Measurements from ENCODE around the gene FOXA3.

Gene FOXA3

DNA sequence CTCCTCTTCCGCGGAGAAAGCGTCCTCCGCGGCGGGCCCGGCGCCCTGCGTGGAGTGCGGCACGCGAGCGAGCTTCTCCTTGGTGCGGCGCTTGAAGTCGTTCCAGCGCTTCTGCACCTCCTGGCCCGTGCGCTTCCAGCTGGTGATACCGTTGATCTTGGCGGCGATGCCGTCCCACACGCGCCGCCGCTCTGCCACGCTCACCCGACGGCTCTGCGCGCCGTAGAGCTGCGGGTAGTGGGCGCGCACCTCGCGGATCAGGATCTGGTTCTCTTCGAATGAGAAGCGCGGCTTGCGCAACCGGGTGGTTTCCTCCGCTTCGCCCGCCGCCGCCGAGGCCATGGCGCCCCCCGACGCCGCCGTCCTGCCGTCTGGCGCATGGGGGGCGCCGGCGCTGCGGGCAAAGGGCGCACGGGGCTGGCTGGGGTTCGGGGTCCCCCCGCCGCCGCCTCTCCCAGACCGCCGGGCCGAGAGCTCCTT, 37.3 kb downstream of the FOXA3 start:
- Histone ChIP-seq H3K9ac (ENCODE audit: low read length) (no peak overlapping the region), H3K27ac (ENCODE audit: low read length) (no peak overlapping the region), H3K9me3 (ENCODE audit: control insufficient read depth, low read depth, low read length) (no peaks in the 10 kb centered on the region), H3K4me3 (ENCODE audit: low read length) (peak overlapping the region; percentile 77), H3K27me3 (ENCODE audit: control insufficient read depth, insufficient read depth, low read length) (peaks cover 23% of the 10 kb centered on the region), H3K4me1 (ENCODE audit: control insufficient read depth, low read depth, low read length) (no peaks in the 10 kb centered on the region), H3K36me3 (ENCODE audit: control insufficient read depth, low read depth, low read length) (peaks cover 4% of the 10 kb centered on the region)

DNA sequence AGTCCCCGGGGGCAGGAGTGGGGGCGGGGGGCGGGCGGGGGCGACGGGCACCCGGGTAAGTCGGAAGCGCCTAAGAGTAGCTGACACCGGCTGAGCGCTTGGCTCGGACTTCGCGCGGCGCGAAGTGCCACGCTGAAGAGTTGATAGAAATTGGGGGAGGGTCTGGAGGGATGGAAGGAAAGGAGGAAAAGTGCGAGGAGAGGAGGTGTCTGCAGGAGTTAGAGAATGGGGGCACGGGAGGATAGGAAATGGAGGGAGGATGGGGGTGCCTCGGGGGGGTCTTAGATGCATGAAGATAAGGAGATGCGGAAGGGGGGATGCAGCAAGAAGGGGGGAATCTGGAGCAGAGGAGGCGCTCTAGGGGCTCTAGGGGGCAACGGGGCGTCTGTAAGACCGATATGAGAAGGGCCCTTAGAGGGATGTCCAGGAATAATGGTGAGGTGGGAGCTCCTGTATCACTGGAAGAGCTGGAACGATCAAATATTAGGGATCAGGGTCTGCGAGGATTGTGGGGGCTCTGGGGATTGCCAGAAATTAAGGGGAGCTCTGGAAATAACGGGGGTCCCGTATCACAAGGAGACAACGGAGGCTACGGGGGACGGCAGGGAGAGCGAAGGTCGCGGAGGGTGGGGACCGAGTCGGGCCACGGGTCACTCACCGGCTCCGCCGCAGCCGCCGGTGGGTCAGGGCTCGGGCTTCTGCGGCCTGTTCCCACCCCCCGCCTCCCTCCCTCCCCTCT, 38.0 kb downstream of the FOXA3 start, which contains the start of gene MYPOP:
Gene MYPOP (minus strand): TSS at position 702 of the 739 bp plus-strand sequence. CDS start 840 bp downstream, outside the sequence.
- no peaks in the 10 kb centered on the region for H3K4me1 ChIP-seq (ENCODE audit: control insufficient read depth, low read depth, low read length)
- no peak within 1 kb of the TSS for H3K27ac ChIP-seq (ENCODE audit: low read length)
- H3K4me3 ChIP-seq (ENCODE audit: low read length) = peak within 1 kb of the TSS; percentile 77
- H3K27me3 ChIP-seq (ENCODE audit: control insufficient read depth, insufficient read depth, low read length) = peaks cover 23% of the 10 kb centered on the region
- H3K9ac ChIP-seq (ENCODE audit: low read length) = peak within 1 kb of the TSS; percentile 50
- no peaks in the 10 kb centered on the region for H3K9me3 ChIP-seq (ENCODE audit: control insufficient read depth, low read depth, low read length)
- H3K36me3 ChIP-seq (ENCODE audit: control insufficient read depth, low read depth, low read length) = peaks cover 4% of the 10 kb centered on the region

DNA sequence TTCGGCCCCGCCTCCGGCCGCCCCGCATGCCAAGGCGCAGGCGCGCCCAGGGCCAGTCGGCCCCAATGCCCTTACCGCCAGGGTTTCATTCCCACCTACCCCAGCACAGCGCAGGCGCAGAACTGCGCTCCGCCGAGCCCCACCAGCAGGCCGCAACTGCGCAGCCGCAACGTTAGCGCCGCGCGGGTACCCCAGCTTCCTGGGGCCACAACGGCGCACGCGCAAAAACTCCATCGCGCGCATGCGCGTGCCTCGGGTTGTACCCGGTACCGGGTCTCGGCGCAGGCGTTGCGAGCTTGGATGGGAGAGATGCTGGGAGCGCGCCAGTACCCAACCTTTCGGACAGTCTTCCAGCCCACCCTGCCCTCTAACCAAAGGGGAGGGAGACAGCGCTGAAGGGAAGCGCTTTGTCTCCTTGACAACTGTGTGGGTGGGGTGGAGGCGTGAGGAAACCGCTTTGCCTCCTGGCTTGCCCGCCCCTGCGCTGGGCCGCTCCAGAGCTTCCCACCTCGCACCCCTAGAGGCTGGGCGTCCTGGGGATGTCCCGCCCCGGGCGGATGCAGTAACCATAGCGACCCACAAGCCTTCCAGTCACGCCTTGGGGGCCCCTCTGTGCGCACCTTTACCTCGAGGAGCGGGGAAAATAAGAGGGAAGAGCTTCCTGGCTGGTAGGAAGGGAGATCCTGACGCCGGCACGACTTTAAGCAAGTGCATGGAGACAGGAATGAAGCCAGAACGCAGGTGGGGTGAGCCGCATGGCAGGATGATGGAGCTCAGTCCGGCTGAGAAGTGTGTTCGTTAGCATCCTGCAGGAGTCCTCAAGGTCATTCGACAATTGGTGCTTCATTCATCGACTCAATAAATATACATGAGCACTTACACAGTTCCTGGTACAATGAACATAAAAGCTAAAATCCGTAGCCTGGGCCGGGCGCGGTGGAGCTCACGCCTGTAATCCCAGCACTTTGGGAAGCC, 38.8 kb downstream of the FOXA3 start:
- no peak overlapping the region for H3K27ac ChIP-seq (ENCODE audit: low read length)
- peak overlapping the region; percentile 77 for H3K4me3 ChIP-seq (ENCODE audit: low read length)
- no peaks in the 10 kb centered on the region for H3K9me3 ChIP-seq (ENCODE audit: control insufficient read depth, low read depth, low read length)
- peak overlapping the region; percentile 50 for H3K9ac ChIP-seq (ENCODE audit: low read length)
- no peaks in the 10 kb centered on the region for H3K4me1 ChIP-seq (ENCODE audit: control insufficient read depth, low read depth, low read length)
- peaks cover 4% of the 10 kb centered on the region for H3K36me3 ChIP-seq (ENCODE audit: control insufficient read depth, low read depth, low read length)
- H3K27me3 ChIP-seq (ENCODE audit: control insufficient read depth, insufficient read depth, low read length) = peaks cover 23% of the 10 kb centered on the region

DNA sequence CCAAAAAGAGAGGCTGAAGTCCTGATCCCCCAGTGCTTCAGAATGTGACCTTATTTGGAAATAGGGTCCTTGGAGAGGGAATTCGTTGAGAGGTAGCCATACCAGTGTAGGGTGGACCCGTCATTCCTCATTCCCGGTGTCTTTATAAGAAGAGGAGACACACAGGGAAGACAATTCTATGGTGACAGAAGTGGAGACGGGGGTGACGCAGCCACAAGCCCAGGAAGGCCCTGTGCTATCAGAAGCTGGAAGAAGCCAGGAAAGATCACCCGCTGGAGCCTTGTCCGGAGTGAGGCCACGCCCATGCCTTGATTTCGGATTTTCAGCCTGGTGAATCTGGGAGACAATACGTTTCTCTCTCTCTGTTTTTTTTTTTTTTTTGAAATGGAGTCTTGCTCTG, 40.9 kb downstream of the FOXA3 start:
- Histone ChIP-seq H3K27me3 (ENCODE audit: control insufficient read depth, insufficient read depth, low read length) (peaks cover 22% of the 10 kb centered on the region), H3K9ac (ENCODE audit: low read length) (no peak overlapping the region), H3K4me3 (ENCODE audit: low read length) (no peak overlapping the region), H3K36me3 (ENCODE audit: control insufficient read depth, low read depth, low read length) (no peaks in the 10 kb centered on the region), H3K27ac (ENCODE audit: low read length) (no peak overlapping the region), H3K9me3 (ENCODE audit: control insufficient read depth, low read depth, low read length) (no peaks in the 10 kb centered on the region), H3K4me1 (ENCODE audit: control insufficient read depth, low read depth, low read length) (no peaks in the 10 kb centered on the region)

DNA sequence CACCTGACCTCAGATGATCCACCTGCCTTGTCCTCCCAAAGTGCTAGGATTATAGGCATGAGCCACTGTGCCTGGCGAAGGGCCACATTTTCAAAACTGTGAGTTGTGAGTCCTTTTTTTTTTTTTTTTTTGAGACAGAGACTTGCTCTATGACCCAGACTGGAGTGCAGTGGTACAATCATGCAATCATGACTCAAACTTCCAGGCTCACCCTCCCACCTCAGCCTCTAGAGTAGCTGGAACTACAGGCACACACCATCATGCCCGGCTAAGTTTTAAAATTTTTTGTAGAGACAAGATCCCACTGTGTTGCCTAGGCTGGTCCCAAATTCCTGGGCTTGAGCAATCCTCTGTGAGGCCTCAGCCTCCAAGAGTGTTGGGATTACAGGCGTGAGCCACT, 42.1 kb downstream of the FOXA3 start:
- Histone ChIP-seq H3K36me3 (ENCODE audit: control insufficient read depth, low read depth, low read length) (no peaks in the 10 kb centered on the region), H3K27ac (ENCODE audit: low read length) (no peak overlapping the region), H3K9ac (ENCODE audit: low read length) (no peak overlapping the region), H3K4me3 (ENCODE audit: low read length) (no peak overlapping the region), H3K9me3 (ENCODE audit: control insufficient read depth, low read depth, low read length) (no peaks in the 10 kb centered on the region), H3K4me1 (ENCODE audit: control insufficient read depth, low read depth, low read length) (no peaks in the 10 kb centered on the region), H3K27me3 (ENCODE audit: control insufficient read depth, insufficient read depth, low read length) (peaks cover 9% of the 10 kb centered on the region)

DNA sequence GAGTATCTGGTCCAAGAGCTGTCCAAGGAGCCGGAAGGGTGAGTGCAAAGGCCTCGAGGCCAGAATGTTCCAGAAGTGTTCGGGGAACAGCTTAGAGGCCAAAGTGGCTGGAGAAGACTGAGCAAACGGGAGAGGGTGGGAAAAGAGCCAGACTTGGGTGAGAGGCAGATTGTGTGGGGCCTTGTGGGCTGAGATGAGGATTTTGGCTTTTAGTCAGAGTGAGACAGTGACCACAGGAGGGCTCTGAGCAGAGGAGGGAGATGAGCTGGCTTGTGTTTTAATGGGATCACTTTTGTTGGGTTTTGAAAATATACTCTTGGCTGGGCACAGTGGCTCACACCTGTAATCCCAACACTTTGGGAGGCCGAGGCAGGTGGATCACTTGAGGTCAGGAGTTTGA, 44.8 kb downstream of the FOXA3 start:
- Histone ChIP-seq H3K27ac (ENCODE audit: low read length) (no peak overlapping the region), H3K27me3 (ENCODE audit: control insufficient read depth, insufficient read depth, low read length) (no peaks in the 10 kb centered on the region), H3K9me3 (ENCODE audit: control insufficient read depth, low read depth, low read length) (no peaks in the 10 kb centered on the region), H3K9ac (ENCODE audit: low read length) (no peak overlapping the region), H3K4me3 (ENCODE audit: low read length) (no peak overlapping the region), H3K4me1 (ENCODE audit: control insufficient read depth, low read depth, low read length) (no peaks in the 10 kb centered on the region), H3K36me3 (ENCODE audit: control insufficient read depth, low read depth, low read length) (no peaks in the 10 kb centered on the region)

DNA sequence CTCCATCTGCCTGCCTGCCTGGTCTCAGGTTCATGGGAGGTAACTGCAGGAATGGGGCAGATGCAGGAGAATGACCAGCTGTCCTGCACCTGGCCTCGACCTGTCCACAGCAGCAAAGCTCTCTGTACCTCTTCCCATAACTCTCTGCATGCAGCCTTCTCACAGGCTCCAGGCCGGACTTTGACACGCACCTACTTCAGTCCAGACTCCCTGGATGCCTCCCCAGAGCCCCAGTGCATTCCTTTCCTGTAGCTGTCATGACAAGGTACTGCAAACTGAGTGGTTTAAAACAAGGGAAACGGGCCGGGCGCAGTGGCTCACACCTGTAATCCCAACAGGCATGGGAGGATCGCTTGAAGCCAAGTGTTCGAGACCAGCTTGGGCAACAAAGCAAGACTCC, 47.2 kb downstream of the FOXA3 start:
- no peak overlapping the region for H3K4me3 ChIP-seq (ENCODE audit: low read length)

DNA sequence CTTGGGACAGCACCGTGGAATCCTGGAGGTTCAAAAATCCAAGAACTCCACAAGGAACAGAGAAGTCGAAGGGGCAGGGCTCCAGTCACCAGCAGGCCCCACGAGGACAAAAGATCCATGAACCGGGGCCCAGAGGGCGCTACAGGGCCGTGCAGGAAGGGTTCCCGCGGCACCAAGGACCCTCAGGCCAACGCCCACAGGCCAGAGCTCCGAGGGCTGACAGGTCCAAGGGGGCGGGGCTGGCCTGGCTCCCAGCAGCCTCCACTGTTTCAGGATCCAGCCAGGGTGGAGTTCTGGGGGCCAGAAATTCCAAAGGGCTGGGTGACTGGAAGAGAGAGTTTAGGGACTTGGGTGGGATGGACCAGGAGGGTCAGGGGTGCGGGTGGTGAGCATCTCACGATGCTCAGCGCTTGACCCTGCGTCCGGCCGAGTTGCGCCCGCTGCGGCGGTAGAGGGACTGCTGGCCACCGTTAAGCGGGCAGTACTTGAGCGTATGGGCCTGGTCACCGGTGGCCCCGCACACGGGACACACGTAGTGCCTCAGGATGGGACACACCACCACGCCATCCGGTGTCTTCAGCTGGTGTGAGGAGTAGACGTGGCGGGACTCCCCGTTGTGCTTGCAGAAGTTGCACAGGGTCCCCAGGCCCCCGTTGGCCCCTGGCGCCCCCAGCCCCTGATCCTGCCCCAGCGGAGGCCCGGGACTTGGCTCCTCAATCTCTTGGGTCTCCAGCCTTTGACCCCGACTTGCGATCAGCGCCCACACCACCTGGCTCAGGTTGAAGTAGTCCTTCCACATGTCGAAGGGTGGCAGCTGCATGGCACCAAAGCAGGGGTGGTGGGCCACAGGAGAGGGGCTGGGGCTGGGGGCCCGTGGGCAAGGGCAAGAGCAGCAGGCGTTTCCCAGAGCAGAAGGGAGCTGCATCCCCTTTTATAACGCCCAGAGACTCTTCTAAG, 50.0 kb downstream of the FOXA3 start, which contains the start of gene NANOS2:
Gene NANOS2 (minus strand): TSS at position 905 of the 957 bp plus-strand sequence. CDS start 85 bp downstream, at position 820.
- H3K27me3 ChIP-seq (ENCODE audit: control insufficient read depth, insufficient read depth, low read length) = no peaks in the 10 kb centered on the region

More for the DNA sequence above, 47.2 kb downstream of the FOXA3 start:
- no peaks in the 10 kb centered on the region for H3K9me3 ChIP-seq (ENCODE audit: control insufficient read depth, low read depth, low read length)
- no peak overlapping the region for H3K27ac ChIP-seq (ENCODE audit: low read length)
- H3K4me1 ChIP-seq (ENCODE audit: control insufficient read depth, low read depth, low read length) = no peaks in the 10 kb centered on the region
- H3K9ac ChIP-seq (ENCODE audit: low read length) = no peak overlapping the region
- H3K27me3 ChIP-seq (ENCODE audit: control insufficient read depth, insufficient read depth, low read length) = no peaks in the 10 kb centered on the region
- H3K36me3 ChIP-seq (ENCODE audit: control insufficient read depth, low read depth, low read length) = no peaks in the 10 kb centered on the region

DNA sequence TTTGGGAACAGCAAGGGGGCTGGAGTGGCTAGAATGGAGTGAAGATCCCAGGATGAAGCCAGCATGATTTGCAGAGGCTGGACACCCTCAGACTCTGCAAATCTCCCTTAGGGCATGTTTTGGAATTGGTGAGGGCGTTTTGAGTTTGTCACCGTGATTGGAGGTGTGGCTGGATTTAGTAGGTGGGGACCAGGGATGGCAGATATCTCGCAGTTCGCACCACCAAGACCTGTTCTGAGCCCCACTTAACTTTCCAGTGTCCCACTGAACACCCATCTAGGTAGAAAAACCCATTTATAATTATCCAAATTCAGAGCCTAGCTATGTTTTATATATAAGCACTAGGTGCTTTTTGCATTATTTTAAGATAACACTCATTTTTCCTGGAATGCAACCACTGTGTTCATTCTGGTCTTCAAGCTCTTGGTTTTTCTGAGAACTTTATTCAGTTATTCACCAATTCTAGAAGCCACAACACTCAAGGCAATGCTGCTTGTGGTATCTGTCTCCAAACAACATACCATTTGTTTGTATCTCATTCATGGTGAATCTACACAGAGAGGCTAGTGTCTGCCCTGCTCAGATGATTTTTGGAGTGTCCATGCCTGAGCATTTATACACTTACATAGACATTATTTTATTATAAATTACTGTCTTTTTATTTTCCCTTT, 53.4 kb downstream of the FOXA3 start:
- Histone ChIP-seq H3K9me3 (ENCODE audit: control insufficient read depth, low read depth, low read length) (no peaks in the 10 kb centered on the region), H3K4me3 (ENCODE audit: low read length) (no peak overlapping the region), H3K27ac (ENCODE audit: low read length) (no peak overlapping the region), H3K36me3 (ENCODE audit: control insufficient read depth, low read depth, low read length) (no peaks in the 10 kb centered on the region), H3K4me1 (ENCODE audit: control insufficient read depth, low read depth, low read length) (no peaks in the 10 kb centered on the region), H3K27me3 (ENCODE audit: control insufficient read depth, insufficient read depth, low read length) (no peaks in the 10 kb centered on the region), H3K9ac (ENCODE audit: low read length) (no peak overlapping the region)

More for the DNA sequence above, 50.0 kb downstream of the FOXA3 start, which contains the start of gene NANOS2:
- H3K9ac ChIP-seq (ENCODE audit: low read length) = no peak within 1 kb of the TSS
- H3K9me3 ChIP-seq (ENCODE audit: control insufficient read depth, low read depth, low read length) = no peaks in the 10 kb centered on the region
- no peaks in the 10 kb centered on the region for H3K4me1 ChIP-seq (ENCODE audit: control insufficient read depth, low read depth, low read length)
- no peaks in the 10 kb centered on the region for H3K36me3 ChIP-seq (ENCODE audit: control insufficient read depth, low read depth, low read length)
- H3K27ac ChIP-seq (ENCODE audit: low read length) = no peak within 1 kb of the TSS
- H3K4me3 ChIP-seq (ENCODE audit: low read length) = no peak within 1 kb of the TSS

DNA sequence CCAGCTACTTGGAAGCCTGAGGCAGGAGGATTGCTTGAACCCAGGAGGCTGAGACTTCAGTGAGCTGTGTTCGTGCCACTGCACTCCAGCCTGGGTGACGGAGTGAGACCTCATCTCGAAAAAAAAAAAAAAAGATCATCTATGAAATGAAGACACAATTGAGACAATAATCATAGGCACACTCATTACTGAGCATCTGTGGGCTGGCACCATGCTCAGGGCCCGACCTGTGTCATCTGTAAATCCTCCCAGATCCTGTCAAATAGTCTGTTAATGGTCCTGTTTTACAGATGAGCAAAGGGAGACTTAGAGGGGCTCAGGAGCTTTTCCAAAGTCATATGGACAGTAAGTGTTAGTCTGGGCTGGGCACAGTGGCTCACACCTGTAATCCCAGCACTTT, 54.6 kb downstream of the FOXA3 start:
- Histone ChIP-seq H3K36me3 (ENCODE audit: control insufficient read depth, low read depth, low read length) (no peaks in the 10 kb centered on the region), H3K9ac (ENCODE audit: low read length) (no peak overlapping the region), H3K4me3 (ENCODE audit: low read length) (no peak overlapping the region), H3K27ac (ENCODE audit: low read length) (no peak overlapping the region), H3K9me3 (ENCODE audit: control insufficient read depth, low read depth, low read length) (no peaks in the 10 kb centered on the region), H3K4me1 (ENCODE audit: control insufficient read depth, low read depth, low read length) (no peaks in the 10 kb centered on the region), H3K27me3 (ENCODE audit: control insufficient read depth, insufficient read depth, low read length) (no peaks in the 10 kb centered on the region)

All from iPS-18a (cell line).